Activated B cell treated with CpG ODN at 0.5 μM for 24 hours (primary cell): ENCODE measurements around the gene GRK2. TPM values are rescaled to one million over a fixed set of nuclear protein-coding genes. Genes with fewer than 3 reads are reported as not detected.

ENCODE experiments used
- ATAC-seq: fragments of 200-7000 bp; cut with Tn5 transposase; one replicate; pipeline ENCODE4 v1.10.0; 2021; ENCODE audit warnings: low read depth, mild to moderate bottlenecking, moderate library complexity
- CTCF ChIA-PET: fragments of 350-600 bp; sonication (Branson Sonifier 250); formaldehyde crosslinking; loops from one replicate; lab custom pipeline; 2021; ENCODE audit warnings: antibody characterized with exemption; lab: Charles Lee
- POLR2A ChIA-PET: fragments of 350-600 bp; sonication (Branson Sonifier 250); formaldehyde crosslinking; loops from one replicate; lab custom pipeline; 2021; ENCODE audit warnings: antibody characterized with exemption; lab: Charles Lee
- DNase-seq: peaks from one replicate; pipeline ENCODE4 v3.0.0; 2022
- H3K27ac Mint-ChIP-seq: one replicate; pipeline ENCODE4 v1.8.0; 2020; ENCODE audit warnings: mixed read lengths
- H3K27me3 Mint-ChIP-seq: one replicate; pipeline ENCODE4 v1.8.0; 2021; ENCODE audit warnings: mixed read lengths
- H3K36me3 Mint-ChIP-seq: one replicate; pipeline ENCODE4 v1.8.0; 2021; ENCODE audit warnings: low read depth, mixed read lengths
- H3K4me1 Mint-ChIP-seq: one replicate; pipeline ENCODE4 v1.8.0; 2021; ENCODE audit warnings: mixed read lengths
- H3K4me3 Mint-ChIP-seq: one replicate; pipeline ENCODE4 v1.8.0; 2020; ENCODE audit warnings: mild to moderate bottlenecking, mixed read lengths
- H3K9me3 Mint-ChIP-seq: one replicate; pipeline ENCODE4 v1.8.0; 2020; ENCODE audit warnings: mixed read lengths
- CTCF ChIP-seq: fragments of 200-600 bp; IDR thresholded peaks from one replicate; pipeline ENCODE4 v1.8.0; 2022; ENCODE audit warnings: antibody characterized with exemption, mild to moderate bottlenecking
- intact Hi-C: fragments of 100-400 bp; cut with micrococcal nuclease; formaldehyde crosslinking; loops from one replicate; pipeline ENCODE4 v1.15.1; 2024
- total RNA-seq: library from RNA; stranded (reverse); gene quantifications from 2 replicates; pipeline ENCODE4 v1.2.3, GENCODE V29; 2022

Gene GRK2
- total RNA-seq, 1 donor from 2014 or later = 175 TPM

GRCh38 chr11:67320691-67321090 is 54.4 kb downstream of the GRK2 start:
- TF ChIP-seq CTCF = no peak
- CTCF ChIA-PET = interaction anchor here (1.0 to 6.5 kb wide), 5 partner anchors 25 to 80 kb away, joined by 3 to 75 read pairs (median 4); no protein-coding TSS in a partner anchor

GRCh38 chr11:67321313-67321871 is 55.1 kb downstream of the GRK2 start:
- H3K27me3 Mint-ChIP-seq = no peaks in the 10 kb centered on the region
- H3K4me3 Mint-ChIP-seq = no peak overlapping the region
- intact Hi-C loops = no loop called here
- no peak overlapping the region for H3K27ac Mint-ChIP-seq
- peaks cover 14% of the 10 kb centered on the region for H3K4me1 Mint-ChIP-seq
- no peak for TF ChIP-seq CTCF
- POLR2A ChIA-PET = interaction anchor here (0.5 to 2.0 kb wide), 7 partner anchors 23 to 196 kb away, joined by 3 to 8 read pairs (median 3); partner anchors contain the start of gene ANKRD13D
- peaks cover 15% of the 10 kb centered on the region for H3K36me3 Mint-ChIP-seq
- DNase-seq = no peak
- no peaks in the 10 kb centered on the region for H3K9me3 Mint-ChIP-seq
- CTCF ChIA-PET = interaction anchor here (1.0 to 6.5 kb wide), 3 partner anchors 24 to 62 kb away, joined by 3 to 48 read pairs (median 4); no protein-coding TSS in a partner anchor
- ATAC-seq = no peak

More at GRCh38 chr11:67320691-67321090, 54.4 kb downstream of the GRK2 start:
- intact Hi-C loops = no loop called here
- Mint-ChIP-seq H3K27me3 (no peaks in the 10 kb centered on the region), H3K4me1 (peaks cover 14% of the 10 kb centered on the region), H3K4me3 (no peak overlapping the region), H3K36me3 (peaks cover 14% of the 10 kb centered on the region), H3K9me3 (no peaks in the 10 kb centered on the region), H3K27ac (no peak overlapping the region)
- POLR2A ChIA-PET = interaction anchor here (0.5 to 2.0 kb wide), 4 partner anchors 25 to 61 kb away, joined by 3 to 8 read pairs (median 4); partner anchors contain the start of gene ANKRD13D
- no peak for ATAC-seq
- DNase-seq = no peak

DNA sequence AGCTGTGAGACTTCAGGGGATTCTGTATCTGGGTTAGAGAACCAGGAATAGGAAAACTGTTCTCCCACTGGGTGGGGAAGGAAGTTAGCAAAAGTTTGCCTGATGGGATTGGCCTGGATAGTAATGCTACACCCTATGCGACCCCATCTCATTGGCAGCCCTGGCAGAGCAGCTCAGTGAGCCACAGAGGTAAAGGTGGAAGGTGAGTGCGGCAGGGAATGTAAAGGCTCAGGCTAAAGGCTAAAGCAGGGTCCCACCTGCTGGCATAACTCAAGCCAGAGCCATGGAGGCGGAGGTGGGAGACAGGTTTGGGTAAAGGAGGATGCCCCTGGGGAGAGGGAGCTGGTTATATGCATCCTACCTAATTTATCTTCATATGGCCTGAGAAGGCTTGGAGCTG is 55.8 kb downstream of the GRK2 start:
- Mint-ChIP-seq H3K9me3 (no peaks in the 10 kb centered on the region), H3K27ac (no peak overlapping the region), H3K4me1 (peaks cover 14% of the 10 kb centered on the region), H3K27me3 (no peaks in the 10 kb centered on the region), H3K36me3 (peaks cover 15% of the 10 kb centered on the region), H3K4me3 (no peak overlapping the region)
- intact Hi-C loops = no loop called here
- DNase-seq (no peak), ATAC-seq (no peak)
- CTCF ChIA-PET = interaction anchor here (6.5 kb wide), 1 partner anchor 59 kb away, joined by 48 read pairs; no protein-coding TSS in a partner anchor
- POLR2A ChIA-PET = interaction anchor here (0.5 to 1.4 kb wide), 6 partner anchors 14 to 108 kb away, joined by 3 to 7 read pairs (median 4); no protein-coding TSS in a partner anchor
- TF ChIP-seq CTCF = no peak

GRCh38 chr11:67323526-67323925 is 57.3 kb downstream of the GRK2 start:
- ChIA-PET POLR2A (interaction anchor here (0.6 kb wide), 1 partner anchor 313 kb away, joined by 7 read pairs; no protein-coding TSS in a partner anchor), CTCF (interaction anchor here (1.0 kb wide), 2 partner anchors 19 to 28 kb away, joined by 3 read pairs; no protein-coding TSS in a partner anchor)
- no peak overlapping the region for H3K27ac Mint-ChIP-seq
- H3K4me3 Mint-ChIP-seq = no peak overlapping the region
- no peak for TF ChIP-seq CTCF
- no peaks in the 10 kb centered on the region for H3K9me3 Mint-ChIP-seq
- peaks cover 7% of the 10 kb centered on the region for H3K4me1 Mint-ChIP-seq
- peaks cover 11% of the 10 kb centered on the region for H3K36me3 Mint-ChIP-seq
- intact Hi-C loops = no loop called here
- H3K27me3 Mint-ChIP-seq = no peaks in the 10 kb centered on the region
- DNase-seq = no peak
- no peak for ATAC-seq

DNA sequence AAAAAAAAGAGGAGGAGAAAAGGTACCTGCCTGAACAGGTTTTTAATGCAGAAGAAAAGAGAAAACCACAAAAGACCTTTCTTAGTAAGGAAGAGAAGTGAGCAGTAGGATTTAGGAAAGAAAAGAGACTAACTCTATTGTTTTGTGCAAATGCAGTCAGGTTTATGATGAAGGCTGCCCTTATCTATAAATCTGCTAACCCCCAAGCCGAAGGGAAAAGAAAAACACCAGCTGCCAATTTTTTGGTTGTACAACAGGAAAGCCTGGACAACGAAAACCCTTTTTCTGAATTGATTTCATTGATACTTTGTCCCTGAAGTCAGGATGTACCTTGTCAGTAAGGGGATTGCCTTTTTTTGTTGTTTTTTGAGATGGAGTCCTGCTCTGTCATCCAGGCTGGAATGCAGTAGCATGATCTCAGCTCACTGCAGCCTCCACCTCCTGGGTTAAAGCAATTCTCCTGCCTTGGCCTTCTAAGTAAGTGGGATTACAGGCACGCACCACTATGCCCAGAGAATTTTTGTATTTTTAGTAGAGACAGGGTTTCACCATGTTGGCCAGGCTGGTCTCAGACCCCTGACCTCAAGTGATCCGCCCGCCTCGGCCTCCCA is 65.9 kb downstream of the GRK2 start:
- CTCF ChIA-PET = no interaction called here
- POLR2A ChIA-PET = interaction anchor here (0.8 to 2.7 kb wide), 3 partner anchors 13 to 92 kb away, joined by 3 to 14 read pairs (median 3); no protein-coding TSS in a partner anchor
- Mint-ChIP-seq H3K4me1 (no peaks in the 10 kb centered on the region), H3K36me3 (peaks cover 8% of the 10 kb centered on the region), H3K27me3 (no peaks in the 10 kb centered on the region), H3K27ac (no peak overlapping the region), H3K9me3 (no peaks in the 10 kb centered on the region), H3K4me3 (no peak overlapping the region)
- intact Hi-C loops = no loop called here
- TF ChIP-seq CTCF = no peak
- ATAC-seq (no peak), DNase-seq (no peak)
